Fibroblast of villous mesenchyme (primary cell): ENCODE results near the gene RHEBL1. TPM values are rescaled to one million over a fixed set of nuclear protein-coding genes. Genes with fewer than 3 reads are reported as not detected.
A peak's percentile ranks its signal among the peaks of the same experiment; 100 is the strongest.

ENCODE experiments used
- DNase-seq: peaks from one replicate; pipeline ENCODE4 v3.0.0-alpha.2; 2010; ENCODE audit warnings: low read depth
- H3K4me3 ChIP-seq: 2 replicates; pipeline ENCODE4 v1.5.1; 2011; ENCODE audit warnings: low read depth, mild to moderate bottlenecking, low read length
- CTCF ChIP-seq: IDR thresholded peaks from 2 replicates; pipeline ENCODE4 v1.5.1; 2012; ENCODE audit warnings: low read depth, mild to moderate bottlenecking, low read length; ENCODE audit not compliant: insufficient read depth
- total RNA-seq: library from RNA; depleted of rRNA; stranded (reverse); fragments of >200 nt; gene quantifications from 2 replicates; pipeline ENCODE4 v1.2.3, GENCODE V29; 2012

The RHEBL1 gene
- total RNA-seq, 1 donor: 0.86 TPM

GRCh38 chr12:49089821-49090773, 20.3 kb upstream of the RHEBL1 start:
- peak overlapping the region; percentile 40 for H3K4me3 ChIP-seq
- TF ChIP-seq CTCF: no peak
- DNase-seq: peak; percentile 50

- no peak overlapping the region for H3K4me3 ChIP-seq
- DNase-seq: no peak
- no peak for TF ChIP-seq CTCF
Observed at GRCh38 chr12:49088932-49089330, 19.2 kb upstream of the RHEBL1 start.

- DNase-seq: peak; percentile 90
- no peak overlapping the region for H3K4me3 ChIP-seq
- TF ChIP-seq CTCF: peak; percentile 88
Observed at GRCh38 chr12:49088150-49088931, 18.6 kb upstream of the RHEBL1 start.

GRCh38 chr12:49086116-49086515, 16.3 kb upstream of the RHEBL1 start:
- DNase-seq: peak; percentile 69
- no peak overlapping the region for H3K4me3 ChIP-seq
- no peak for TF ChIP-seq CTCF

GRCh38 chr12:49084438-49084837, 14.7 kb upstream of the RHEBL1 start:
- TF ChIP-seq CTCF: no peak
- no peak overlapping the region for H3K4me3 ChIP-seq
- DNase-seq: no peak

- H3K4me3 ChIP-seq: no peak overlapping the region
- TF ChIP-seq CTCF: no peak
- no peak for DNase-seq
Observed at GRCh38 chr12:49079793-49080192, 10.0 kb upstream of the RHEBL1 start.
